ENCODE data around the gene ACOT7. TPM values are rescaled to one million over a fixed set of nuclear protein-coding genes. Genes with fewer than 3 reads are reported as not detected.
A peak's percentile ranks its signal among the peaks of the same experiment; 100 is the strongest.

Gene ACOT7
- total and polyA plus RNA-seq, 2 of the 13 experiments (the other 11 are each of a cell fraction or from before 2014, with no cell fraction given) = 33.0 to 55.8 TPM

GRCh38 chr1:6245086-6245868 lies 148.3 kb downstream of the ACOT7 start (continued):
- peak; percentile 83; the same call in 1 of the 2 replicates for TF ChIP-seq ZNF136 (CRISPR knock-in tag; IDR thresholded peaks at IDR 0.05; ENCODE audit: low read depth)
- TF ChIP-seq HES4 (CRISPR knock-in tag; IDR thresholded peaks at IDR 0.05; ENCODE audit: borderline replicate concordance) = peak; percentile 100
- peak; percentile 99 for TF ChIP-seq KLF11 (CRISPR knock-in tag; IDR thresholded peaks at IDR 0.05)
- peak; percentile 62; the same call in 1 of the 2 replicates for TF ChIP-seq ZSCAN22 (CRISPR knock-in tag; IDR thresholded peaks at IDR 0.05)
- peak; percentile 99 for TF ChIP-seq LBX2 (CRISPR knock-in tag; IDR thresholded peaks at IDR 0.05; ENCODE audit: borderline replicate concordance)
- TF ChIP-seq KLF6 (CRISPR knock-in tag; IDR thresholded peaks at IDR 0.05) = peak; percentile 100
- TF ChIP-seq GABPB1 (CRISPR knock-in tag; IDR thresholded peaks at IDR 0.05) = peak; percentile 86
- TF ChIP-seq ZNF883 (CRISPR knock-in tag; IDR thresholded peaks at IDR 0.05; ENCODE audit: not compliant biosample characterization) = peak; percentile 99
- TF ChIP-seq AHDC1 (CRISPR knock-in tag; IDR thresholded peaks at IDR 0.05; ENCODE audit: borderline replicate concordance) = peak; percentile 16; the same call in 1 of the 2 replicates
- no peak for TF ChIP-seq DPF2 (CRISPR knock-in tag; IDR thresholded peaks at IDR 0.05; ENCODE audit: borderline replicate concordance, low read depth)
- TF ChIP-seq EP300 (IDR thresholded peaks at IDR 0.05; ENCODE audit: low read depth in 2 of 2, low read length in 2 of 2) = no peak
- peak; percentile 65; the same call in 1 of the 2 replicates for TF ChIP-seq EP300 (CRISPR knock-in tag; IDR thresholded peaks at IDR 0.05; ENCODE audit: borderline replicate concordance)
- peak; percentile 64; the same call in 1 of the 2 replicates for TF ChIP-seq PHF20 (CRISPR knock-in tag; IDR thresholded peaks at IDR 0.05)
- peak; percentile 89 for TF ChIP-seq ZNF746 (CRISPR knock-in tag; IDR thresholded peaks at IDR 0.05)
- peak; percentile 96 for TF ChIP-seq NFKBIZ (CRISPR knock-in tag; IDR thresholded peaks at IDR 0.05)
- peak; percentile 92 for TF ChIP-seq MEIS1 (CRISPR knock-in tag; IDR thresholded peaks at IDR 0.05; ENCODE audit: borderline replicate concordance)
- TF ChIP-seq ZSCAN12 (CRISPR knock-in tag; IDR thresholded peaks at IDR 0.05) = peak; percentile 99
- peak; percentile 72 for TF ChIP-seq GATAD2A (CRISPR knock-in tag; IDR thresholded peaks at IDR 0.05)
- TF ChIP-seq MXD4 (CRISPR knock-in tag; IDR thresholded peaks at IDR 0.05) = peak; percentile 95
- peak; percentile 63; the same call in 1 of the 2 replicates for TF ChIP-seq ZNF839 (CRISPR knock-in tag; IDR thresholded peaks at IDR 0.05; ENCODE audit: borderline replicate concordance)
- TF ChIP-seq PHF21A (CRISPR knock-in tag; IDR thresholded peaks at IDR 0.05) = peak; percentile 42; the same call in 1 of the 2 replicates
- peak; percentile 95 for TF ChIP-seq TEF (CRISPR knock-in tag; IDR thresholded peaks at IDR 0.05)

Data from HepG2 (cell line).